ENCODE data around the gene PCNX3.

DNA sequence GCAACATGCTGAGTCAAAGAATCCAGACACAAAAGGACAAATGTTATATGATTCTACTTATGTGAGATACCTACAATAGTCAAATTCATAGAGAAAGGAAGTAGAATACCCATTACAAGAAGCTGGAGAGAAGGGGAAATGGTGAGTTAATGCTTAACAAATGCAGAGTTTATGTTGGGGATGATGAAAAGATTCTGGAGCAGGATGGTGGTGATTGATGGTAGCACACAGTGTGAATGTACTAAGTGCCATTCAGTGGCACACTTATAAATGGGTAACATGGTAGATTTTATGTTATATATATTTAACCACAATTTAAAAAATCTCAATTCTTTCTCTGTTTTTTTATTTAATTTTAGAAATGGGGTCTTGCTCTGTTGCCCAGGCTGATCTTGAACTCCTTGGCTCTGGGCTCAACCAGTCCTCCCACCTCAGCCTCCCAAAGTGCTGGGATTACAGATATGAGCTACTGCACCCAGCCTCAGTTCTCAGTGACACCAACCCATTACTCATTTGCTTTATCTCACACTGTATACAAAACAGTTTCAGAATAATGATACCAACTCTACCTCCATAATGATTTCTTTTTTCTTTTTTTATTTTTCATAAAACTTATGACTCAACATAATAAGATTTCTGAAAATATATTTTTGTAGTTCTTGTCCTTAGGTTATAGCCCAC is 56.7 kb downstream of the PCNX3 start:
- TF ChIP-seq EZH2phosphoT487 (IDR thresholded peaks at IDR 0.05; ENCODE audit: insufficient read depth, low read depth) = no peak
- TF ChIP-seq EZH2 (IDR thresholded peaks at IDR 0.05; ENCODE audit: insufficient read depth, poor library complexity, severe bottlenecking) = no peak
